ENCODE results near the gene FNDC8.

- TF ChIP-seq CTCF (conservative IDR thresholded peaks at IDR 0.05; ENCODE audit: low read depth, low read length) = no peak
- no peak for TF ChIP-seq EZH2 (IDR thresholded peaks at IDR 0.05; ENCODE audit: low read length, unreplicated experiment)
- TF ChIP-seq EZH2phosphoT487 (IDR thresholded peaks at IDR 0.05; ENCODE audit: borderline replicate concordance, low read length) = no peak
Measured at GRCh38 chr17:35176897-35177296, 55.5 kb downstream of the FNDC8 start.

Measured in PC-3 (cell line).